ENCODE data around the gene FANCC. TPM values are rescaled to one million over a fixed set of nuclear protein-coding genes. Genes with fewer than 3 reads are reported as not detected.

Gene FANCC
- total and polyA plus RNA-seq, 2 of the 4 experiments (the other 2 are of a cell fraction): 4.7 to 6.3 TPM

- ATAC-seq (ENCODE audit: low read depth) (no peak), DNase-seq (no peak)
- WGBS, 2 experiments (ENCODE audit: extremely low coverage in 2 of 2, insufficient read length in 1 of 2): no CpG with 5 or more reads among the region's 8 CpGs
- Histone ChIP-seq H2AK9ac (replicated peaks; ENCODE audit: low read depth, low read length, poor library complexity) (no peak overlapping the region), H2AFZ (replicated peaks; ENCODE audit: low read length, poor library complexity) (no peak overlapping the region), H3K4me2 (ENCODE audit: low read depth, low read length) (no peak overlapping the region), H2BK15ac (ENCODE audit: low read depth, low read length) (no peak overlapping the region), H3K9me1 (ENCODE audit: insufficient read depth, low read length) (no peaks in the 10 kb centered on the region; the same call in 1 of the 2 replicates), H4K91ac (ENCODE audit: insufficient read depth, low read depth, low read length) (no peak overlapping the region), H2BK120ac (ENCODE audit: low read depth, low read length) (no peak overlapping the region), H4K8ac (ENCODE audit: low read depth in 2 of 2, low read length in 2 of 2) (no peak overlapping the region), H3K9me3 (ENCODE audit: control insufficient read depth, insufficient read depth, low read length) (no peaks in the 10 kb centered on the region), H2BK20ac (ENCODE audit: low read depth, low read length) (no peak overlapping the region), H3K9ac (ENCODE audit: low read depth, low read length) (no peak overlapping the region), H3K4me3 (ENCODE audit: insufficient read depth, low read depth, low read length) (no peak overlapping the region), H2BK5ac (ENCODE audit: low read depth, low read length, poor library complexity, severe bottlenecking) (no peak overlapping the region), H3K23ac (ENCODE audit: low read depth, low read length) (no peak overlapping the region), H3K27me3 (ENCODE audit: control insufficient read depth, insufficient read depth, low read length) (peaks cover 5% of the 10 kb centered on the region), H3K79me1 (ENCODE audit: low read depth in 1 of 2, low read length in 2 of 2) (no peaks in the 10 kb centered on the region), H4K20me1 (ENCODE audit: insufficient read depth, low read length) (no peaks in the 10 kb centered on the region), H3K18ac (ENCODE audit: low read depth, low read length) (no peak overlapping the region), H3K27ac (ENCODE audit: insufficient read depth, low read length) (no peak overlapping the region), H3K14ac (replicated peaks; ENCODE audit: low read depth, low read length) (no peak overlapping the region), H3K56ac (ENCODE audit: extremely low read depth, insufficient read depth, low read length) (no peak overlapping the region; the same call in 1 of the 2 replicates), H3K4me1 (ENCODE audit: control insufficient read depth, insufficient read depth, low read length) (peaks cover 1% of the 10 kb centered on the region; the same call in 1 of the 2 replicates), H4K5ac (ENCODE audit: low read depth, low read length) (no peak overlapping the region), H3K36me3 (ENCODE audit: control insufficient read depth, insufficient read depth, low read length) (no peaks in the 10 kb centered on the region), H3K4ac (ENCODE audit: low read depth, low read length) (no peak overlapping the region), H2AK5ac (ENCODE audit: low read depth, low read length) (no peak overlapping the region)
- POLR2A ChIA-PET (ENCODE audit: unreplicated experiment): no interaction called here
- in situ Hi-C loops (cut with MboI; ENCODE audit: low sequenced_read_pairs) (no loop called here), dilution Hi-C loops (cut with HindIII; ENCODE audit: low sequenced_read_pairs, unreplicated experiment) (no loop called here), intact Hi-C loops (cut with micrococcal nuclease) (no loop called here)
- no peak for TF ChIP-seq CEBPB (IDR thresholded peaks at IDR 0.05; ENCODE audit: low read depth, low read length)
- TF ChIP-seq MXI1 (IDR thresholded peaks at IDR 0.05; ENCODE audit: borderline replicate concordance, low read depth, low read length): no peak
- TF ChIP-seq MAZ (IDR thresholded peaks at IDR 0.05; ENCODE audit: borderline replicate concordance, low read depth, low read length): no peak
- TF ChIP-seq MAFK (IDR thresholded peaks at IDR 0.05; ENCODE audit: low read depth, low read length): no peak
- TF ChIP-seq CHD1 (IDR thresholded peaks at IDR 0.05; ENCODE audit: low read depth, low read length): no peak
- no peak for TF ChIP-seq RCOR1 (IDR thresholded peaks at IDR 0.05; ENCODE audit: insufficient replicate concordance, low read length)
- no peak for TF ChIP-seq NFE2L2 (IDR thresholded peaks at IDR 0.05; ENCODE audit: low read depth, low read length)
- CTCF ChIA-PET: interaction anchor here (0.6 kb wide), 1 partner anchor 138 kb away, joined by 3 read pairs; no protein-coding TSS in a partner anchor
- BruUV-seq (replicated peaks): no TSS peak
Observed at GRCh38 chr9:95357316-95357715, 39.8 kb upstream of the FANCC start.

Data from IMR-90 (cell line).